Parathyroid adenoma (tissue), 2 donors: ENCODE measurements around the gene C19orf81.

Source experiments
- H2AFZ ChIP-seq: fragments of 300-600 bp; sonication (generic); one replicate; pipeline ENCODE4 v1.7.0; 2017; ENCODE audit warnings: antibody characterized with exemption, mild to moderate bottlenecking
- H3K27ac ChIP-seq: fragments of 300-600 bp; sonication (generic); one replicate; pipeline ENCODE4 v1.7.0; 2017
- H3K27me3 ChIP-seq: fragments of 300-600 bp; sonication (generic); one replicate; pipeline ENCODE4 v1.7.0; 2017; ENCODE audit warnings: low read length; ENCODE audit not compliant: control insufficient read depth, insufficient read depth
- H3K36me3 ChIP-seq: fragments of 300-600 bp; sonication (generic); one replicate; pipeline ENCODE4 v1.7.0; 2017; ENCODE audit warnings: low read length; ENCODE audit not compliant: control insufficient read depth, insufficient read depth
- H3K4me1 ChIP-seq: fragments of 300-600 bp; sonication (generic); one replicate; pipeline ENCODE4 v1.7.0; 2017; ENCODE audit warnings: control low read depth
- H3K4me2 ChIP-seq: fragments of 300-600 bp; sonication (generic); one replicate; pipeline ENCODE4 v1.7.0; 2017; ENCODE audit warnings: low read length
- H3K4me3 ChIP-seq: fragments of 300-600 bp; sonication (generic); one replicate; pipeline ENCODE4 v1.7.0; 2017; ENCODE audit warnings: low read depth, low read length
- H3K79me2 ChIP-seq: fragments of 300-600 bp; sonication (generic); one replicate; pipeline ENCODE4 v1.7.0; 2017; ENCODE audit warnings: control low read depth
- H3K9ac ChIP-seq: fragments of 300-600 bp; sonication (generic); one replicate; pipeline ENCODE4 v1.7.0; 2017; ENCODE audit warnings: mild to moderate bottlenecking
- H3K9me3 ChIP-seq: fragments of 300-600 bp; sonication (generic); one replicate; pipeline ENCODE4 v1.7.0; 2017; ENCODE audit warnings: low read length; ENCODE audit not compliant: control insufficient read depth
- TF ChIP-seq, protein P1 (sequence below): fragments of 300-600 bp; sonication (generic); IDR thresholded peaks from one replicate; pipeline ENCODE4 v1.7.0; 2017; ENCODE audit warnings: antibody characterized with exemption, mild to moderate bottlenecking
- donor health status: primary hyperparathyroidism.

The C19orf81 gene

DNA sequence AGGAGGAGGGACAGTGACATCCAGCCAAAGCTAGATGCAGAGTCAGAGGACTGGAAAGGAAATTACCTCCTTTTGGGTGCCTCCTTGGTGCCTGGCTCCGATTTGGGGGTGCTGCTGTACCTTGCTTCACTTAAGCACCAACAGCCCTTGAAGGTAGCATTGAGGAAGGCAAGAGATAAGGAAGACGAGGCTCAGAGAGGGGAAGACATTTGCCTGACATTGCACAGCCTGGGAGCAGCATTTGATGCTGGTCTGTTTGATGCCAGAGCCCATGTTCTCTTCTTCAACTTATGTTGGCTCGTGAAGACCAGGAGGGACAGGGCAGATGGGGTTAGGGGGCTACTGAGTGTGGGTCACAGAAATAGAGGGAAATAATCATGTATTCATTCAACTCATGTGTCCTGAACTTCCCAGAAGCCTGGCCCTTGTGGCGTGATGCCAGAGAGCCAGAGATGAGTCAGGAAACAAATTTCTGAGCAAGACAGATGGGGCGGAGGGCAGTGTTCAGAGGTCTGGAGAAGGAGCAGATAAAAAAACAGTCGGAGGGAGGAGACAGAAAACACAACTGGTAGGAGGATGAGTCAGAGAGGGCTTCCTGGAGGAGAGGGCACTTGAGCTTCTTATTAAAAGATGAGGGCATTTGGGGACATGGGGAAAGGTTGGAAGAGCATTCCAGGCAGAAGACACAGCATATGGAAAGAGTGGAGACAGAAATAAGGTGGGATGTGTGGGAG, 3.0 kb upstream of the C19orf81 start:
- no peaks in the 10 kb centered on the region for H3K4me1 ChIP-seq
- H3K4me2 ChIP-seq = no peak overlapping the region
- no peak overlapping the region for H3K4me3 ChIP-seq
- H3K9me3 ChIP-seq = no peaks in the 10 kb centered on the region
- H2AFZ ChIP-seq = no peak overlapping the region
- TF ChIP-seq, protein P1, sequence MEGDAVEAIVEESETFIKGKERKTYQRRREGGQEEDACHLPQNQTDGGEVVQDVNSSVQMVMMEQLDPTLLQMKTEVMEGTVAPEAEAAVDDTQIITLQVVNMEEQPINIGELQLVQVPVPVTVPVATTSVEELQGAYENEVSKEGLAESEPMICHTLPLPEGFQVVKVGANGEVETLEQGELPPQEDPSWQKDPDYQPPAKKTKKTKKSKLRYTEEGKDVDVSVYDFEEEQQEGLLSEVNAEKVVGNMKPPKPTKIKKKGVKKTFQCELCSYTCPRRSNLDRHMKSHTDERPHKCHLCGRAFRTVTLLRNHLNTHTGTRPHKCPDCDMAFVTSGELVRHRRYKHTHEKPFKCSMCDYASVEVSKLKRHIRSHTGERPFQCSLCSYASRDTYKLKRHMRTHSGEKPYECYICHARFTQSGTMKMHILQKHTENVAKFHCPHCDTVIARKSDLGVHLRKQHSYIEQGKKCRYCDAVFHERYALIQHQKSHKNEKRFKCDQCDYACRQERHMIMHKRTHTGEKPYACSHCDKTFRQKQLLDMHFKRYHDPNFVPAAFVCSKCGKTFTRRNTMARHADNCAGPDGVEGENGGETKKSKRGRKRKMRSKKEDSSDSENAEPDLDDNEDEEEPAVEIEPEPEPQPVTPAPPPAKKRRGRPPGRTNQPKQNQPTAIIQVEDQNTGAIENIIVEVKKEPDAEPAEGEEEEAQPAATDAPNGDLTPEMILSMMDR = no peak
- no peaks in the 10 kb centered on the region for H3K36me3 ChIP-seq
- no peaks in the 10 kb centered on the region for H3K79me2 ChIP-seq
- no peak overlapping the region for H3K27ac ChIP-seq
- H3K27me3 ChIP-seq = no peaks in the 10 kb centered on the region
- no peak overlapping the region for H3K9ac ChIP-seq

DNA sequence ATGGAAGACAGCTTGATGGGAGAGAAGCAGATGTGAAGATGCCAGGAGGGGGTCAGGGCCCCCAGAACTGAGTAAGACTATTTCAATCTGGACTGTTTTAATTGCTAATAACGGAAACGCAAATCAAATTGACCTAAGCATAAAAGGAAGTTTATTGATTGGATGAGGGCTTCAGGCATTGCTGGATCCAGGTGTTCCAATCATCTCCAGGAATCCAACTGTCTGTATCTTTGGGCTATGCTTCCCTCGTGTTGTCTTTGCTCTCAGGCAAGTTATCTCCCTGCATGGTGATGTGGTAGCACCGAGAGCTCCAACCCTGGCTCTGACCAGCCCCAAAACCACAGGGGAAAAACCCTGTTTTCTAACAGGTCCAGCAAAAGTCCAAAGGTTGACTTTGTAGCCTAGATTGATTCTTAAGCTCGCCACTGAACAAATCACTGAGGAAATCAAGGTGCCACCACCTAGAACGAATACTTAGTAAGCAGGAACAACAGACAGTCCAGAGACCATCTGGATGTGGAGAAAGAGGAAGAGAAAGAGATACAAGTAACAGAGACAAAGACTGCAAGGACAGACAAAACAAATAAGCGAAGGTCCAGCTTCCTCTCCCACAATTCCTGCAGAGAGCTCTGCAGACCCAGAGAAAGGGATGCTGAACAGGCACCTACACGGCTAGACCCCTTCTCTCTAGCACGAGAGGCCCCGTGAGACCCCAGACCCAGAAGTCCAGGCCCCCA, 1.2 kb upstream of the C19orf81 start:
- H3K9ac ChIP-seq = no peak overlapping the region
- TF ChIP-seq, protein P1 = no peak
- no peak overlapping the region for H3K27ac ChIP-seq

GRCh38 chr19:50648659-50649058, 586 bp upstream of the C19orf81 start:
- TF ChIP-seq, protein P1 = no peak
- no peaks in the 10 kb centered on the region for H3K27me3 ChIP-seq

More for the DNA sequence above, 1.2 kb upstream of the C19orf81 start:
- Histone ChIP-seq H3K79me2 (no peaks in the 10 kb centered on the region), H3K27me3 (no peaks in the 10 kb centered on the region), H3K4me2 (no peak overlapping the region), H3K36me3 (no peaks in the 10 kb centered on the region), H3K4me1 (no peaks in the 10 kb centered on the region), H3K9me3 (no peaks in the 10 kb centered on the region), H2AFZ (no peak overlapping the region), H3K4me3 (no peak overlapping the region)

GRCh38 chr19:50651174-50651573, 1.9 kb downstream of the C19orf81 start:
- Histone ChIP-seq H3K4me2 (no peak overlapping the region), H3K36me3 (no peaks in the 10 kb centered on the region), H3K9me3 (no peaks in the 10 kb centered on the region), H3K9ac (no peak overlapping the region), H3K4me3 (no peak overlapping the region), H3K27me3 (no peaks in the 10 kb centered on the region), H3K79me2 (no peaks in the 10 kb centered on the region), H3K4me1 (no peaks in the 10 kb centered on the region), H3K27ac (no peak overlapping the region), H2AFZ (no peak overlapping the region)
- TF ChIP-seq, protein P1 = no peak

More at GRCh38 chr19:50648659-50649058, 586 bp upstream of the C19orf81 start:
- no peak overlapping the region for H2AFZ ChIP-seq
- no peak overlapping the region for H3K27ac ChIP-seq
- H3K4me1 ChIP-seq = no peaks in the 10 kb centered on the region
- no peaks in the 10 kb centered on the region for H3K79me2 ChIP-seq
- no peak overlapping the region for H3K4me2 ChIP-seq
- H3K36me3 ChIP-seq = no peaks in the 10 kb centered on the region
- H3K4me3 ChIP-seq = no peak overlapping the region
- H3K9me3 ChIP-seq = no peaks in the 10 kb centered on the region
- no peak overlapping the region for H3K9ac ChIP-seq
